ENCODE data around the gene GPC6.

DNA sequence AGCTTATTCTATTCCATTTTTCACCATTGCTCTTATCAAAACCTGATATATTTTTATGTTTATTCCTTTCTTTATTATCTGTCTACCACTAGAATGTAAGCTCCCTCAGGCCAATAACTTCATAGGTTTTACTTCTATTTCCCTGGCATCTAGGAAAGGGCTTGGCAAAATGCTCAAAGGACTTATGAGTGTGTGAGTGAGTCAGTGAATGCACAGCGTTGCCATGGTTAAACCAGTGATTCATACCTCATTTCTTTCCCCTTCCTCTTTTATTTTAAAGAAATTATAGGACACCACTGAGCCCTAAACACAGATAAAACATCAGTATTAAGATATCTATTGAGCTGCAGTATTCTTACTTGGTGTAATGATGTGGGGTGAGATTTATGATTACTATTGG lies 162.1 kb downstream of the GPC6 start:
- TF ChIP-seq CTCF (IDR thresholded peaks at IDR 0.05) = no peak
- no peak for TF ChIP-seq EZH2phosphoT487 (IDR thresholded peaks at IDR 0.05)
- no peak for TF ChIP-seq EZH2 (IDR thresholded peaks at IDR 0.05)

All from neural progenitor cell (in vitro differentiated cells).